GM10847 (cell line): ENCODE results near the gene SETBP1.

Experiments used
- POLR2A ChIP-seq: IDR thresholded peaks from 2 replicates; pipeline ENCODE4 v1.6.1; 2011; ENCODE audit not compliant: insufficient read length; ENCODE audit errors: extremely low read depth

Gene SETBP1

DNA sequence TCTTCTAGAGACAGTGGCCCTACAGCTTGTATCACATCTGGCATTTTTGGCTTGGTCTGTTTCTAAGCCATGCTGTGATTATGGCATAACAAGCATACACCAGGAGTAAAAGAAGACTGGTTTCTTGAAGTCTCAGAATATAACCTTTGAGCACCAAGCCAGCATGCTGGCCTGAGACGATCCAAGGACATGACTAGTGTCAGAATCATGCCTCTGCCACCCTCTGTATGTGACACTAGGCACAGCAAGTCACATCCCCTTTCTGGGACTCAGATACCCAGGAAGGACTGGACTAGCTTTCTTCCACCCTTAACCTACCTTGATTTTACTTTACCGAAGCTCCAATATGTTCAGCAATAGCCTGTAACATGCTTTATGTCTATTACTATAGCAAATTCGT lies 345.5 kb downstream of the SETBP1 start:
- no peak for TF ChIP-seq POLR2A

DNA sequence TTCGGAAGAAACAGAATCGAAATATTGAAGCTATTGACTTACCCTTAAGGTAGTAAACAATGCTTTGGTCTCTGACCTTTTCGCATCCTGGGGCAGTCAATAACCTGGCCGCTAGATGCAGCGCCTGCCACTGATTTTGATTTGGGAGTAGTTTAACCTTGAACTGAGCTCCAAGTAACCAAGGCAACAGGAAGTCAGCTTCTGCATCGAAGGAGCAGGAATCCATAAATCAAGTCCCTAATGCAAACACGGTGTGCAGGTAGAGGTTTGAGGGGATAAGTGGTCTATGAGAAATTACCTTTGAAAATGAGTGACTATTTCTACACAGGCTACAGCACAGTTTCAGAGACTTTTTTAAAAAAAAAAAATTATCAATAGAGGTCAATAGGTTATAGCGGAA lies 353.5 kb downstream of the SETBP1 start:
- TF ChIP-seq POLR2A, result no peak

DNA sequence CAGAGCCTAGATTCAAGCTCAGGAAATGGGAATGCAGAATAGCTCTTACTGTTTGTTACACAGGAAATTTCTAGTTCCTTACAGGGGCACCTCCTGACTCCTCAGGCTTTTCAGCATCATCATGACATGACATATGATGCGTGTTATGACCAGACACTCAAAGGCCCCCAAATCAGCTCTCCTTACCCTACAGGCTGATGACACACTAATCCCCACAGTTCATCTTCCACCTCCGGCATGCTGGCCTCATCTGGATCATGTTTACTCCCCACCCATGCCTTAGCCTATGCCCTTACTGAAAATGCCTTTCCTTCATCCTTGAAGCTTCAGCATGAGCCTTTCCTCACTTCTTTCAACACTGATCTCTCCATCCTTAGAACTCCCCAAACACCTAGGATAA lies 356.9 kb downstream of the SETBP1 start:
- no peak for TF ChIP-seq POLR2A

DNA sequence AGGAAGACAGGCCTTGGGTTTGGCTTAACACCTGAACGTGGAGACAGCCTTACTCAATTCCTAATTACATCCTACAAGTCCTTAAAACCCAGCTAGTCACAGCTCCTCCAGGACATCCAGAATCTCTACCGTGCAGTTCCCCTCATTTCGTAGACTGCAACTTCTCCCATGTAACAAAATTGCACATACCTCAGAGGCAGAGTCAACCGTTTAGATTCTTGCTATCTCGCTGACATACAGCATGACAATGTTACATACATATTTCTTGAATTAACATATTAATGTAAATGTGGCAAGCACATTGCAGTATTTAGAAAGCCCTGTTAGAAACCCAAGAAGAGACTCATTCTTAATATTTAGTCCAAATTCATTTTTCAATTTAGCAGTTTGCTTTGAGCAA lies 358.7 kb downstream of the SETBP1 start:
- no peak for TF ChIP-seq POLR2A

DNA sequence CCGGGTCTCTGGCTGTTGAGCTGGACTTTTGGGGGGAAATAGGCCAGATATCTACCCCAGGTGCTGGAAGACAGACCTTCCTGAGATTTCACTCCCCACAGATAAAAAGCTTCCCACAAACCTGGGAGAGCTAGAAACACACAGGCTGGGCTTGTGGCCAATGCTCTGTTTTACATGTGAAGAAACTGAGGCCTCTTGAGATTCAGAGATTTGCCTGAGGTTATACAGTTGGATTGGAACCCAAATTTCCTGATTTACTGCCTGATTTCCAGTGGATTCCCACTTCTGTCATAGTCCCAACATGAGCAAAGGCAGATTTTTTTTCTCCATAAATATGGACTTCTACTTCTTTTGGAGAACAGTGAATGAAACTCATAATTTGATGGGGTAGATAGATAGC lies 360.2 kb downstream of the SETBP1 start:
- no peak for TF ChIP-seq POLR2A

DNA sequence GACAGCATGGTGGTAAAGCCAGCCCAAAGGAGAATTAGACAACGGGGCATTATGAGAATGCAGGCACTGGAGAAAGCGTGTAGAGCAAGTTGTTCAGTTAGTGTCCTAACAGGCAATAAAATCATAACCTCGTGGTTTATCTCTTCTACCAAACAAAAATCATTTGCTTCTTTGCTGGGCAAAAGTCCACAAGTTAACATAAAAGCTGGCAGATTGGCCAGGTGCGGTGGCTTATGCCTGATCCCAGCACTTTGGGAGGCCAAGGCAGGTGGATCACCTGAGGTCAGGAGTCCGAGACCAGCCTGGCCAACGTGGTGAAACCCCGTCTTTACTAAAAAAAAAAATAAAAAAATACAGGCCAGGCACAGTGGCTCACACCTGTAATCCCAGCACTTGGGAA lies 364.1 kb downstream of the SETBP1 start:
- TF ChIP-seq POLR2A, result no peak

DNA sequence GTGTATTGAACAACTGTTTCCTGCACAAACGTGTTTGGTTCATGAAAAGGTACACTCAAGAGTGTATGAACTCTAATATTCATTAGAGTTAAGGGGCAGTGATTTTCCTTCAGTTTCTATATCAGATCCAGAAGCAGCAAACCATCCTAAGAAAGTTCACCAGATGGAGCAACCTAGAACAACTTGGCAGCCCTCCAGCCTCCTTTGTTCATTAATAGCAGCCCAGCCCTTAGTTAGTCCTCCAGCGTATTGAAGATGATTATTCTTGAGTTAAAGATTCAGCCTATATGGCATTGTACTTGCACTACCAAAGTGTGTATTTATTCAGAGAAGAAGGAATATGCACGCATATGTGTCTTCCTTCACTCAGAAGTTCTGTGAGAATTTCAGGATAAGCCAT lies 365.5 kb downstream of the SETBP1 start:
- no peak for TF ChIP-seq POLR2A

DNA sequence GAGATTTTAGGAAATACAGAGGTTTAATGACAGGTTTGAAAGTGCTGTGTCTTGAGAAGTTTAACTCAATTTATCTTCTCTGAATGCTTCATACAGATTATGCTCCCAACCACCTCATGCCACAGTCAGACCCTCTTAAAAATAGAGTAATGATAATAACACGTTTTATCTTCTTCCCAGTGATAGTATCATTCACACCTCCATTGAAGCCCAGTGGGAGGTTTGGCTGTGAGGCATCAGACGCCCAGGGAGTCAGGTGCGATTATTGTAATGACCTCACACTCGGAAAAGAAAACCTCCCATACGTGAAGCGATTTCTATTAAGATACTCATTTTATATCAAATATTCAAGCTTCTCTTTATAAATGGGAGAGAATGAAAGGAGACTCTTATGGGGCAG lies 366.3 kb downstream of the SETBP1 start:
- no peak for TF ChIP-seq POLR2A

DNA sequence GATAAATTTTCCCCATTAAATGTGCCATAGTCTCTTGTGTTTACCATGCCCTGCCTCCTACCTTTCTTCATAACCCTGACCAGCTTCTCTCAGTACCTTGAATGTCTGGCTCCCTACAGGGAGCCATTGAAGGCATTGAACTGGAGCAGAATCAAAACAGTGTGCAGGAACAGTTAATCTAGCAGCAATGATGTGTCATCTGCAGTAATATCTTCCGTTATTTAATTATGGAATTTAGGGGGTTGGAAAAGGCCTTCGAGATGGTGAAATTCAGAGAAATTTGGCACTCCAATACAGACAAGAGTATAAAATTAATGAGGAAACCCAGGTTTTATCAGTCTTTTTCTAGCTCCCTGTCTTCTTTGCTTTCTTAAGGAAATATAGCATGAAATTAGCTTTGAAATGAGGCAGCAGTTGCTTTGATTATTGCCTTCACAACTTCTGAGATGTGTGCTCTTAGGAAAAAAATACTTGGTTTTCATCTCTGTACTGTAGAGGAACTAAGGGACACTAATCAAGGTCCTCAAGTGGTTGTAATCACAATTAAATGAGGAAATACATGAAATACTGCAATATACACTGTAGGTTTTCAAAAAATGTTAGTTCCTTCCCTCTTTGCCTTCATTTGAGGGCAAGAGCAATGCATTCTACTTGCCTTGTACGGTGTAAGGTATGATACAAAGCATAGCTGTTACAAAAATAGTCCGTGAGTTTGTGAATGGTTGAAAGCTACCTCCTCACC lies 369.1 kb downstream of the SETBP1 start:
- no peak for TF ChIP-seq POLR2A

DNA sequence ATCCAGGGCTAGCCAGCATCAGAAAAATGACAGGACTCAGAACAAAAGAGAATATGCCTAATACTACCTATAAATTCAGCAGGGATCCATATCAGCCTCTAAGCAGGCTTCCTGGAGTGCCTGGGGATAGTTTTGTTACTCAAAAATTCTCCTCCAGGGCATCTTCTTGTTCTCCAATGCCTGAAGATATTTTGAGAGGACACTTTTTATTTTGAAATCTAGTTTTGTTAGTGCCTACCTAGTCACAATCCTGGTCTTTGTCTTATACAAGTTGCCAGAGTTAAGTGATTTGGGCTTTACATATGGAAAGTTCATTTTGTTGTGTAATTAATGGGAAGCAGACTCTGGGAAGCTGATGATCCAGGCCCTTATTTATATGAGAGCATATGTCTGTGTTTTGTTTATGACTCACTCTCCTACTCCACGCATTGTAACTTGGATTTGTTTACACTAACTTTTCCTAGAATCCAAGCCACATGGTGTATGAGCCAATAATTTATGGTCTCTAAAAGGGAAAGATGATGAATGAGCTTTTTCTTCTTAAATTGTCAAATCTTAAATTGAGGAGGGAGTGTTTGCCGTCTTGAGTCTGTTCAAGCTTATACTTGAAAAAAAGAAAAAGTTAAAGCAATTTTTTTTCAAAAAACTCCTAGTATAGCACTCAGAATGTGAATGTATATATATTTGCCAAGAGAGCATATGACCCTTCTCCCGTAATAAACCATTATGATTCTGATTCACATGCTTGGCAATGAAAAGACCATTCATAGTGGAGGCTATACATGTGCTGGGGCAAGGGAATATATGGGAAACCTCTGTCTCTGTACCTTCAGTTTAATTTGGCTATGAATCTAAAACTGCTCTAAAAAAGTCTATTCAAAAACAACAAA lies 370.3 kb downstream of the SETBP1 start:
- TF ChIP-seq POLR2A, result no peak

DNA sequence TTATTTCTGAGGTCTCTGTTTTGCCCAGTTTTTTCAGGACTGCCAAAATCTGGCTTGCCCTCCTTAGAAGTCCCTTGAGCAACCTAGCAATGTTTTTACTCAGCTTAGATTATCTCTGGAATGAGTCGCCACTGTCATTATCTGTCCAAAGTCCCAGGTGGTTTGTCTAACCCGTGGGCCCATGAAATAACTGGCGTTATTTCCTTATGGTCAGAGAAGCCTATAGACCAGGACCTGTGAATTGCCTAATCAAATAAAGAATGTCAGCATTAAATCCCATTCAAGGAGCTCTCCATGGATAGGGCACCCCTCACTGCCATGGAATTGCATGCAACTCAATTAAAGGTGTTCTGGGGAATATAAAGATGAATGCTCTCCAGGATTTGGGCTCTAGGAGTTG lies 373.9 kb downstream of the SETBP1 start:
- TF ChIP-seq POLR2A, result no peak

DNA sequence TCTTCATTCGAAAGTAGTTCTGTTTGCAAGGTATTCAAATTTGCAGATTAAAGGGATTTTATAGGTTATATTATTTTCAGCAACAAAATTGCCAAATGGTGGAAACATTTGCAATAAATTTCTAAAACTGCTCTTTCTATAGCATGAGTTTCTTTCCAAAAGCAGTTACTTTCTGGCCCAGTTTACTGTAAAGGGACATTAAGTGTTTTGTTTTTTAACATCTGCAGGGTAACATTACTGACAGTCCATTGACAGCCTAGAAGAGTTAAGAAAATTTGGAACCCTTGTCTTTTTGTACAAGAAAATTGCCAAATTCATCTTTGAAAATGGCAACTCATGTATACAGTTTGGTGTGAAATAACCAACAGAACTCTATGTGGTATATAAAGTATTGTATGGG lies 375.1 kb downstream of the SETBP1 start:
- TF ChIP-seq POLR2A, result no peak

DNA sequence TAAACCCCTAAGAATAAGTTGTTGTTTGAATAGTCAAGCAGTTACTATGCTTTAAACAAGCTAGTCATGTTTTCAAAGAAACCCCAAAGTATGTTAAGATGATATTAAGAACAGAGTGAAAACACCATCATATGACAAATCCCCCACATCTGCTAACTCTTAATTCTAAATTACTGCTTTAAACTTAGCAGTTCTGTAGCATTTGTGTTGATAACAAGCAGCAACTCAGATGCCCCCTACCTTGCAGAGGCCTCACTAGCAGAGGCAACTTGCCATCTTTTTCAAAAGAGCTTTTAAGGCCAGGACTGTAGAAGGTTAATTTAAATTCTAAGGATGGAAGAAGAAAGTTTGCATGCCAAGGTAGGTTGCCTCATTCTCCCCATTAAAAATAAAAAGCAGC lies 376.2 kb downstream of the SETBP1 start:
- no peak for TF ChIP-seq POLR2A

DNA sequence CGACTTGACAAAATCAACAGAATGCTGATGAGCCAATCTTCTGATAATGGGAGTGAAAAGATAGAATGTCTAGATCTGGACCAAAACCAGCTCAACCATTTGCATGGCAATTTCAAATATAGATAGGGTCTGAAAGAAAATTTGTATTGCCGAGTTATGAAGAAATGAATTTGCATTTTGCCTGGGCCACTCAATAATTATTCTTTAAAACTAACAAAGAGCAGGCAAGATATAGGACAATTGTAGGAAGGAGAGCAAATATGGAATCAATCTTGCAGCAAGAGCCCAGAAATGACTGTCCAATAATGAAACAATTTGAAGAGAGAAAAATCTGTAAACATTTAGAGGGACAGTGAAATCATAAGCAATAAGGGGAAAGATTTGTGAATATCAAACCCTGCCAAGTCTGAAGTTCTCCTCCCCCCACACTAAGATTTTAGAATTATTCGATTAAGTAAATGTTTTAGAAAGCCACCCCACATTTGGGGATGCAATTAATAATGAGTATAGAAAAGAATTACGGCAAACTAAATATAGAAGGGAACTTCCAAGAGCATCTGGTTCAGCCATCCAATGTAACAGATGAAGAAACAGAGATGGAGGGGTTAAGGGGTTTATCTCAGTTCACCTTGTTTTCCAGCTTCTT lies 377.4 kb downstream of the SETBP1 start:
- no peak for TF ChIP-seq POLR2A

DNA sequence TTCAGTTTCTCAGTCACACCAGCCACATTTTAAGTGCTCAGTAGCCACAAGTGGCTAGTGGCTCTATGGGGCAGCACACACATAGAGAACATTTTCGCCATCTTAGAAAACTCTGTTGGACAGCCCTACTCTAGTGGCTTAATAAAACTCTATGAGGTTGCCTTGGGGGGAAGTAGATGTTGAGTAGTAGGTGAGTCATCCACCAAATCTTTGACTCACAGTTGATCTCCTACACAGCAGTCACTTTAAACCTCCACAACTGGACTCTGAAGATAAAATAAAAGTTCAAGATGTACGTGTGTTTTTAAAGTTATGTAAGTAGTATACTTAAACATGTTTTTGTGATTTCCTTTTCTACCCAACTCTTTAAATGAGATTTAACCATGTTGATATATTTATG lies 379.0 kb downstream of the SETBP1 start:
- TF ChIP-seq POLR2A, result no peak

DNA sequence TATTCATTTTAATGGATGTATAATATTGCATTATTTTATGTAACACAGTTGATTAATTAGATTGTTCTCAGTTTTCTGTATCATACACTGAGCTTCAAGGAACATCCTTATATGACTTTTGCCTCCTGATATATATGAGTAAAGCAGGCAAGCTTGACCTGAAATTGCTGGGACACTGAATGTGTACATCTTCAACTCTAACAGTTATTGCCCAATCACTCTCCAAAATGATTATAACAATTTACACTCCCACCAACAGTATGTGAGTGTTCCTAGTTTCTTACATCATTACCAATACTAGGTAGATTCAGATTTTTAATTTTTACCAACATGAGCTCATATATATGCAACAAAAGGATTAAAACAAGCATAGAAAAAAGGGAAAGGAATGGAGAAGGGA lies 379.4 kb downstream of the SETBP1 start:
- no peak for TF ChIP-seq POLR2A

DNA sequence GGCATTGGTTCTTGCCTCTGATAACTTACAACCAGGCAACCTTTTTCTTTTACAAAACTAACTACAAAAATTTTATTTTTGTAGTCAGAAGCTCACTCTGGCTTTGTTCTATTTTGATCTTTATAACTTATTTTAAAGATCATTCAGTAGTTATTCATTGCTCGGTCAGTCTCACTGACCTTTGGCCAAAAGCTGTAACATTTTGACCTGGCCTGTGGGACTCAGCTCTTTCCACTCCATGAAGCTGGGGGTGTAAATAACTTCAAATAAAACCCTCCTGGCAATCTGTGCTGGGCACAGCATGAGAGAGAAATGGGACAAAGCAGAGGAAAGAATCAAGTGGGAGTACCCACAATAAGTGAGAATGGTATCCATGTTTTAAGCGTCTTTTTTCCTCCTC lies 380.7 kb downstream of the SETBP1 start:
- TF ChIP-seq POLR2A, result no peak
